ENCODE measurements around the gene ARHGAP15.

DNA sequence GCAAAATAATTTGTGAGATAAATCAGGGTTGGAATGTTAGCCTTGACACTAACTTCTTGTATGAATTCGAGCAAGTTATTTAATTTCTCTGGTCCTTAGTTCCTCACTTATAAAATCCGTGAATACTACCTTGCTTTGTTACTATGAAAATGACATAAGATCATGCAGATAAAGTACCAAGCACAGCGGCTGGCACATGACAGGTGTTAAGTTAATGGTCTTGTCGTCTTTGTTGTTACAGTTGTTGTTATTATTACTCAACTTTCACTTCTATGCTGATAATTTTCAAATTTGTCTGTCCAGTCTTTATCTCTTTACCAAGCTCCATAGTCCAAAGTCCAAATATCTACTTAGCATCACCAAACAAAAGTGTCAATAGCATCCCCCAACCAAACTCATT, 482.1 kb downstream of the ARHGAP15 start:
- TF ChIP-seq, protein P1, sequence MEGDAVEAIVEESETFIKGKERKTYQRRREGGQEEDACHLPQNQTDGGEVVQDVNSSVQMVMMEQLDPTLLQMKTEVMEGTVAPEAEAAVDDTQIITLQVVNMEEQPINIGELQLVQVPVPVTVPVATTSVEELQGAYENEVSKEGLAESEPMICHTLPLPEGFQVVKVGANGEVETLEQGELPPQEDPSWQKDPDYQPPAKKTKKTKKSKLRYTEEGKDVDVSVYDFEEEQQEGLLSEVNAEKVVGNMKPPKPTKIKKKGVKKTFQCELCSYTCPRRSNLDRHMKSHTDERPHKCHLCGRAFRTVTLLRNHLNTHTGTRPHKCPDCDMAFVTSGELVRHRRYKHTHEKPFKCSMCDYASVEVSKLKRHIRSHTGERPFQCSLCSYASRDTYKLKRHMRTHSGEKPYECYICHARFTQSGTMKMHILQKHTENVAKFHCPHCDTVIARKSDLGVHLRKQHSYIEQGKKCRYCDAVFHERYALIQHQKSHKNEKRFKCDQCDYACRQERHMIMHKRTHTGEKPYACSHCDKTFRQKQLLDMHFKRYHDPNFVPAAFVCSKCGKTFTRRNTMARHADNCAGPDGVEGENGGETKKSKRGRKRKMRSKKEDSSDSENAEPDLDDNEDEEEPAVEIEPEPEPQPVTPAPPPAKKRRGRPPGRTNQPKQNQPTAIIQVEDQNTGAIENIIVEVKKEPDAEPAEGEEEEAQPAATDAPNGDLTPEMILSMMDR (conservative IDR thresholded peaks at IDR 0.05 in 1 of 2, IDR thresholded peaks at IDR 0.05 in 1 of 2; ENCODE audit: low read depth in 1 of 2, low read length in 2 of 2): no peak
- no peak for TF ChIP-seq EZH2 (IDR thresholded peaks at IDR 0.05; ENCODE audit: low read length, missing control alignments)

All from fibroblast of lung (primary cell).